Measurements from ENCODE around the gene ABHD14A. TPM values are rescaled to one million over a fixed set of nuclear protein-coding genes. Genes with fewer than 3 reads are reported as not detected.

ABHD14A gene
- total RNA-seq, 1 donor from 2014 or later = 17.9 TPM

DNA sequence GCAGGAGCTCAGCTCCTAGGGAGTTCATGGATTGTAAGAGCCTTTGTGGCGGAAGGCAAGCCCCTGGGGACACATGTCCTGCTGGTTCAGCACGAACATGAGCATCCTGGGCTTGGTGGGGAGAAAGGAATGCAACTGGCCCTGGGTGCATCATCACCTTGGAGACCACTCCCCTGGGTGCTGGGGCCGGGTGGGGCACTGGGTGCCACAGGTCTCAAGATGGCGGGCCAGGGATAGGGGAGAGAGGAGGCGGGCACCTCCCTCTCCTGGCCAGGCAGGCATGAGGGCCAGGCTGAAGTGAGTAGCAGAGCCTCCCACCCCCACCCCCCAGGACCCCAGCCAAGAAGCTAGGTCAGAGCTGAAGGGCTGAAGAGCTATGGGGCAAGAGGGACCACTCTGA is 8.4 kb upstream of the ABHD14A start:
- Histone ChIP-seq H3K4me3 (peak overlapping the region; percentile 71), H3K27me3 (no peaks in the 10 kb centered on the region), H3K4me1 (peaks cover 13% of the 10 kb centered on the region), H3K36me3 (no peaks in the 10 kb centered on the region), H3K9me3 (no peaks in the 10 kb centered on the region), H3K27ac (no peak overlapping the region)
- ATAC-seq (no peak), DNase-seq (no peak)
- TF ChIP-seq, protein P1, sequence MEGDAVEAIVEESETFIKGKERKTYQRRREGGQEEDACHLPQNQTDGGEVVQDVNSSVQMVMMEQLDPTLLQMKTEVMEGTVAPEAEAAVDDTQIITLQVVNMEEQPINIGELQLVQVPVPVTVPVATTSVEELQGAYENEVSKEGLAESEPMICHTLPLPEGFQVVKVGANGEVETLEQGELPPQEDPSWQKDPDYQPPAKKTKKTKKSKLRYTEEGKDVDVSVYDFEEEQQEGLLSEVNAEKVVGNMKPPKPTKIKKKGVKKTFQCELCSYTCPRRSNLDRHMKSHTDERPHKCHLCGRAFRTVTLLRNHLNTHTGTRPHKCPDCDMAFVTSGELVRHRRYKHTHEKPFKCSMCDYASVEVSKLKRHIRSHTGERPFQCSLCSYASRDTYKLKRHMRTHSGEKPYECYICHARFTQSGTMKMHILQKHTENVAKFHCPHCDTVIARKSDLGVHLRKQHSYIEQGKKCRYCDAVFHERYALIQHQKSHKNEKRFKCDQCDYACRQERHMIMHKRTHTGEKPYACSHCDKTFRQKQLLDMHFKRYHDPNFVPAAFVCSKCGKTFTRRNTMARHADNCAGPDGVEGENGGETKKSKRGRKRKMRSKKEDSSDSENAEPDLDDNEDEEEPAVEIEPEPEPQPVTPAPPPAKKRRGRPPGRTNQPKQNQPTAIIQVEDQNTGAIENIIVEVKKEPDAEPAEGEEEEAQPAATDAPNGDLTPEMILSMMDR (IDR thresholded peaks at IDR 0.05) = no peak
- intact Hi-C loops (cut with DNase I) = no loop called here

DNA sequence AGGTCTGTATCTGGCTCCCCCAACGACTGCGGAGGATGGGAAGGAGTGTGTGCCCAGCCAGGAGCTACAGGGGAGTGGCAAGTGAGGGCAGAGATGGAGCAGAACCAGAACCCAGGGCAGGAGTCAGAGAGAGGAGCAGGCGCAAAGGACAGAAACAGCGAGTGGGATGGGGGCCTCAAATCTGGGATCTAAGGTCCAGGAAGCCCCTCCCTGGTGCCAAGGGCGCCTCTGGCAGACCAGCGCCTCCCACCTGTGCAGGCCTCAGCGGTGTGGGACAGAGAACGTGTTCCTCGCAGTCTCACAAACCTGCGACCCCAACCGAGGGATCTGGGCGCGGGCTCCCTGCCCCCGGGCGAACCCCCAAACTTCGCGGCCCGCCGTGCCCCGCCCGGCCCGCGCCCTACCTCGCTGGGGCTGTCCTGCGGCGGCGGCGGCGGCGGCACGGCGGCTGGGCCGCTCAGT is 7.9 kb upstream of the ABHD14A start:
- Histone ChIP-seq H3K27ac (peak overlapping the region; percentile 75), H3K4me3 (peak overlapping the region; percentile 71), H3K27me3 (no peaks in the 10 kb centered on the region), H3K4me1 (peaks cover 13% of the 10 kb centered on the region), H3K9me3 (no peaks in the 10 kb centered on the region), H3K36me3 (no peaks in the 10 kb centered on the region)
- ATAC-seq = peak; percentile 1
- no peak for DNase-seq
- intact Hi-C loops (cut with DNase I) = no loop called here
- TF ChIP-seq, protein P1 (IDR thresholded peaks at IDR 0.05) = no peak

DNA sequence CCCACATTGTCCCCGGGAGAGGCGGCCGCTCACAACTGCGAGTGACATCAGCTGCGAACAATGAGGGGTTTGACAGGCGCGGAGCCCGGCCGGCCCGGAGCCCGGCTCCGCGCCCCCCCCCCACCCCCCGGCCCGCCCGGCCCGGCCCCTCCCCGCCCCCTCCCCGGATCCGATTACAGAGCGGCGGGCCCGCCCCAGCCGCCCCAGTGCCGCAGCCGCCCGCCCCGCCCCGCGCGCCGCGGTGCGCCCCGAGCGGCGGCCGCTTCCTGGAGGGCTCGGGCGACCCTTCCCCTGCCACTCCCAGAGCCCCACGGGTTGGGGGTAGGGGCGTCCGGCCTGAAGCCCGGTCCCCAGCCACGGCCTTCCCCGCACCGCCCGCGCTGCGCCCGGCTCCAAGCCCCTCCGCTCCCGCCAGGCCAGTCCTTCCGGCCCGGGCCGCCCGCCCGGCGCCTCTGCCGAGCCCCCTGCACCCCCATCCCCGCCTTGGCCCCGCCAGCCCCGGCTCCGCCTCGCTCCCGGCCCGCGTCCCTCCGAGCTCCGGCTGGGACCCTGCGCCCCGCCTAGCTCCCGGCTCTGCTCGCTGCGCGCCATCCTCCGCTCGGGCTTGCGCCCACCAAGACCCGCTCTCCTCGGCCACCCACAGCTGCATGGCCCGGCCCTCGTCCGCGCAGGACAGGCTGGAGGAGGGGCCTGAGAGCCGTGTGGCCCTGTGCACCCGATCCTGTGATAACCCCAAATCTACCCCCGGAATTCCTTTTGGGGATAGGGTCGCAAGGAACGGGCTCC is 7.3 kb upstream of the ABHD14A start, which contains the start of gene PCBP4:
Gene PCBP4 (minus strand): TSS at position 71 of the 786 bp plus-strand sequence. CDS start 6,214 bp downstream, outside the sequence.
- ATAC-seq (peak; percentile 72), DNase-seq (peak; percentile 78)
- no peaks in the 10 kb centered on the region for H3K27me3 ChIP-seq
- peak within 1 kb of the TSS; percentile 80 for H3K27ac ChIP-seq
- TF ChIP-seq, protein P1 (IDR thresholded peaks at IDR 0.05) = no peak
- H3K9me3 ChIP-seq = no peaks in the 10 kb centered on the region
- H3K4me3 ChIP-seq = peak within 1 kb of the TSS; percentile 71
- H3K4me1 ChIP-seq = peaks cover 14% of the 10 kb centered on the region
- no peaks in the 10 kb centered on the region for H3K36me3 ChIP-seq
- intact Hi-C loops (cut with DNase I) = no loop called here

DNA sequence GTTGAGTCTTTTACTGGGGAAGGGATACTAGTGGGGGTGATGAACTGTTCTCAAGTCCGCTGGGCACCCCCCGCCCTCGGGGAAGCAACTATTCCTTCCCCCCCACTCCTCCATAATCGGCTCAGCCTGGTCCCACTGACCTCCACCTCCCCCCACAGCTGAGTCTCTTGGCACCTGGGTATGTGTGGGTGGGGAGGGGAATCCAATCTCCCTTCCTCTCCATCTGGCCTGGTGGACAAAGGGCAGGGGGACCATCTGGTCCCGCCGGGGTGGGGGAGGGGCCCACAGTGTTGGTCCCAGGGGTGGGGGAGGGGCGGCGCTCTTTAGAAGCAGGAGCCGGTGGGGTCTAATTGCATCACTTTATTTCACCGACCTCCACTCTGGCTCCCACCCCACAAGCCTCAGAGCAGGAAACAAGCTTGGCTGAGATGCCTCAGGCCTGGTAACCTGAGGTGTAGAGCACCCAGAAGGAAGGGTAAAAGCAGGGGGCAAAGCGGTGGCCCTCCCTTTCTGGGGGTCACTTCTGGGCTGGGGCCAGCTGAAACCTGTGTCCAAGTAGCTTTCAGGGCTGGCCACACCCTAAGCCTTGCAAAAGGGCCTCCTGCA is 6.6 kb upstream of the ABHD14A start:
- Histone ChIP-seq H3K9me3 (no peaks in the 10 kb centered on the region), H3K27ac (peak overlapping the region; percentile 80), H3K4me3 (peak overlapping the region; percentile 71), H3K4me1 (peaks cover 16% of the 10 kb centered on the region), H3K27me3 (no peaks in the 10 kb centered on the region), H3K36me3 (no peaks in the 10 kb centered on the region)
- ATAC-seq (peak; percentile 1), DNase-seq (no peak)
- intact Hi-C loops (cut with DNase I) = no loop called here
- TF ChIP-seq, protein P1 (IDR thresholded peaks at IDR 0.05) = no peak

DNA sequence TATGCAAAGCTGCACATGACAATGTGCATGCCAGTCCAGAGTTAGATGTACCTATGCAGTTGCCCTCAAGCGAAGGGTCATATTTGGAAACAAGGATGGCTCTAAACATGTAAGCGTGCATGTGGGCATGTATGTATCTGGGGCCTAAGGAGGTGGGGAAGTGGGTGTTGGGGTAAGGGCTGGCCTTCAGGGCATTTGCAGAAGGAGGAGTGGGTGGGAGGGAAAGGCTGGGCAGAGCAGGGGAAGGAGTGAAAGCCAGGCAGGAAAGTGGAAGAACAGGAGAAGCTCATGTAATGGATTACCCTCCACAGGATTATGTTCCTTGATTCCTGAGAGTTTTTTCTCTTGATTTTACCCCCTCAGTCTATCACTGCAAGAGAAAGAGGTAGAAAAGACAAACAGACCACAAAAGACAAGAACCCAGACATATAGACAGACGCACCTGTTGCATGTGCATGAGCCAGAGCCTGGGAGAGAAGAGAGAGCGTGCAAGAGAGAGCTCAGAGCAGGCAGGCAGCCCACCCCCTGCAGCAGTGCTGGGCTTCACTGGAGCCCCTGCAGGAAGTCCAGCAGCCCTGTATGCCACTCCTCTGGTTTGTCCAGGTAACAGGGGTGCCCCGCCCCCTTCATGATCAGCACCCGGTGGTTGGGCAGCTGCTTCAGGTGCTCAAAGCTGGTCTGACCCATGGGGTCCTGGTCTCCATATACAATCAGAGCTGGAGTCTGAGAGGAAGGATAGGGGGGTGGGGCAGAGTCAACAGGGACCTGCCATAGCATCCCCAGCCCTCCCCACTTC is 5.8 kb upstream of the ABHD14A start:
- intact Hi-C loops (cut with DNase I) = no loop called here
- peaks cover 17% of the 10 kb centered on the region for H3K4me1 ChIP-seq
- ATAC-seq (no peak), DNase-seq (no peak)
- H3K36me3 ChIP-seq = no peaks in the 10 kb centered on the region
- H3K27me3 ChIP-seq = no peaks in the 10 kb centered on the region
- no peak overlapping the region for H3K4me3 ChIP-seq
- TF ChIP-seq, protein P1 (IDR thresholded peaks at IDR 0.05) = no peak
- H3K9me3 ChIP-seq = no peaks in the 10 kb centered on the region
- no peak overlapping the region for H3K27ac ChIP-seq
